Measurements from ENCODE around the gene CUL7.

DNA sequence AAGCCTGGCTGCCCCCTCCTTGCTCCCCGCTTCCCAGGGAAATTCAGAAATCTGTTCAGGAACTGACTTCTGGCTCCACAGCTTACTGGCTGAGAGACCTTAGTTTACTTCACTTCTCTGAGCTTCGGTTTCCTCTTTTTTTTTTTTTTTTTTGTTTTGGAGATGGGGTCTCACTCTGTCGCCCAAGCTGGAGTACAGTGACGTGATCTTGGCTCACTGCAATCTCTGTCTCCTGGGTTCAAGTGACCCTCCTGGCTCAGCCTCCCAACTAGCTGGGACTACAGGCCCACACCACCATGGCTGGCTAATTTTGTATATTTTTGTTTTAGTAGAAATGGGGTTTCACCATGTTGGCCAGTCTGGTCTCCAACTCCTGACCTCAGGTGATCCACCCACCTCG is 37.4 kb upstream of the CUL7 start:
- TF ChIP-seq, protein P1, sequence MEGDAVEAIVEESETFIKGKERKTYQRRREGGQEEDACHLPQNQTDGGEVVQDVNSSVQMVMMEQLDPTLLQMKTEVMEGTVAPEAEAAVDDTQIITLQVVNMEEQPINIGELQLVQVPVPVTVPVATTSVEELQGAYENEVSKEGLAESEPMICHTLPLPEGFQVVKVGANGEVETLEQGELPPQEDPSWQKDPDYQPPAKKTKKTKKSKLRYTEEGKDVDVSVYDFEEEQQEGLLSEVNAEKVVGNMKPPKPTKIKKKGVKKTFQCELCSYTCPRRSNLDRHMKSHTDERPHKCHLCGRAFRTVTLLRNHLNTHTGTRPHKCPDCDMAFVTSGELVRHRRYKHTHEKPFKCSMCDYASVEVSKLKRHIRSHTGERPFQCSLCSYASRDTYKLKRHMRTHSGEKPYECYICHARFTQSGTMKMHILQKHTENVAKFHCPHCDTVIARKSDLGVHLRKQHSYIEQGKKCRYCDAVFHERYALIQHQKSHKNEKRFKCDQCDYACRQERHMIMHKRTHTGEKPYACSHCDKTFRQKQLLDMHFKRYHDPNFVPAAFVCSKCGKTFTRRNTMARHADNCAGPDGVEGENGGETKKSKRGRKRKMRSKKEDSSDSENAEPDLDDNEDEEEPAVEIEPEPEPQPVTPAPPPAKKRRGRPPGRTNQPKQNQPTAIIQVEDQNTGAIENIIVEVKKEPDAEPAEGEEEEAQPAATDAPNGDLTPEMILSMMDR (IDR thresholded peaks at IDR 0.05; ENCODE audit: poor library complexity, severe bottlenecking) = no peak
- TF ChIP-seq EZH2 (IDR thresholded peaks at IDR 0.05; ENCODE audit: borderline replicate concordance, insufficient read depth, low read length, poor library complexity, severe bottlenecking) (no peak), TAF1 (IDR thresholded peaks at IDR 0.05; ENCODE audit: low read depth) (no peak), RAD21 (conservative IDR thresholded peaks at IDR 0.05) (no peak), POLR2AphosphoS5 (IDR thresholded peaks at IDR 0.05) (no peak), MXI1 (conservative IDR thresholded peaks at IDR 0.05; ENCODE audit: poor library complexity, severe bottlenecking) (no peak), EP300 (conservative IDR thresholded peaks at IDR 0.05; ENCODE audit: poor library complexity, severe bottlenecking) (no peak)
- TF ChIP-seq, protein P2, sequence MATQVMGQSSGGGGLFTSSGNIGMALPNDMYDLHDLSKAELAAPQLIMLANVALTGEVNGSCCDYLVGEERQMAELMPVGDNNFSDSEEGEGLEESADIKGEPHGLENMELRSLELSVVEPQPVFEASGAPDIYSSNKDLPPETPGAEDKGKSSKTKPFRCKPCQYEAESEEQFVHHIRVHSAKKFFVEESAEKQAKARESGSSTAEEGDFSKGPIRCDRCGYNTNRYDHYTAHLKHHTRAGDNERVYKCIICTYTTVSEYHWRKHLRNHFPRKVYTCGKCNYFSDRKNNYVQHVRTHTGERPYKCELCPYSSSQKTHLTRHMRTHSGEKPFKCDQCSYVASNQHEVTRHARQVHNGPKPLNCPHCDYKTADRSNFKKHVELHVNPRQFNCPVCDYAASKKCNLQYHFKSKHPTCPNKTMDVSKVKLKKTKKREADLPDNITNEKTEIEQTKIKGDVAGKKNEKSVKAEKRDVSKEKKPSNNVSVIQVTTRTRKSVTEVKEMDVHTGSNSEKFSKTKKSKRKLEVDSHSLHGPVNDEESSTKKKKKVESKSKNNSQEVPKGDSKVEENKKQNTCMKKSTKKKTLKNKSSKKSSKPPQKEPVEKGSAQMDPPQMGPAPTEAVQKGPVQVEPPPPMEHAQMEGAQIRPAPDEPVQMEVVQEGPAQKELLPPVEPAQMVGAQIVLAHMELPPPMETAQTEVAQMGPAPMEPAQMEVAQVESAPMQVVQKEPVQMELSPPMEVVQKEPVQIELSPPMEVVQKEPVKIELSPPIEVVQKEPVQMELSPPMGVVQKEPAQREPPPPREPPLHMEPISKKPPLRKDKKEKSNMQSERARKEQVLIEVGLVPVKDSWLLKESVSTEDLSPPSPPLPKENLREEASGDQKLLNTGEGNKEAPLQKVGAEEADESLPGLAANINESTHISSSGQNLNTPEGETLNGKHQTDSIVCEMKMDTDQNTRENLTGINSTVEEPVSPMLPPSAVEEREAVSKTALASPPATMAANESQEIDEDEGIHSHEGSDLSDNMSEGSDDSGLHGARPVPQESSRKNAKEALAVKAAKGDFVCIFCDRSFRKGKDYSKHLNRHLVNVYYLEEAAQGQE (IDR thresholded peaks at IDR 0.05; ENCODE audit: borderline replicate concordance) = no peak

Measured in neural cell (in vitro differentiated cells).